HG02973 (cell line): ENCODE measurements around the gene CSNK1D.
"Not testable (repeated sequence)": the region's sequence is repeated elsewhere in the genome, so short reads cannot be mapped to it uniquely, and the experiment has no call there.

Source experiments
- ATAC-seq: cut with Tn5 transposase; IDR thresholded peaks from one replicate; pipeline ENCODE4 v1.9.1; 2021; ENCODE audit warnings: moderate library complexity; ENCODE audit not compliant: unreplicated experiment

Gene CSNK1D

GRCh38 chr17:82195675-82196672 is 77.5 kb downstream of the CSNK1D start:
- no peak for ATAC-seq

DNA sequence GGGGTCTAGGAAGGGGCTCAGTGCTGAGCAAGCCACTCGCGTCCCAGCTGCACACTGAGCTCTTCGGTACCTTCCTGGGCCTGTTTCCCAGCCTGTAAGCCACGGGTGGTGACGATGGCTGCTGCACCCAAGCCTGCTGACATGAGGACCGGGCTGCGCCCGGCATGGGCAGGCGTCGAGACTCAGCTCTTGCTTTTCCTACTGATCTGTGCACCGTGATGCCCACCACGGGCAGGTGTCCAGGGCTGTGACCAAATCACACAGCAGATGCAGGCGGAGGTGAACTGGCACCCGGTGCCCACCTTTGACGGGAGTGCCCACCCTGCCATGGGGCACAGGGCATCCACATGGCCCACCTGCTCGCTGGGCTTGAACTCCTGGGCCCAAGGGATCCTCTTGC is 78.7 kb downstream of the CSNK1D start:
- no peak for ATAC-seq

DNA sequence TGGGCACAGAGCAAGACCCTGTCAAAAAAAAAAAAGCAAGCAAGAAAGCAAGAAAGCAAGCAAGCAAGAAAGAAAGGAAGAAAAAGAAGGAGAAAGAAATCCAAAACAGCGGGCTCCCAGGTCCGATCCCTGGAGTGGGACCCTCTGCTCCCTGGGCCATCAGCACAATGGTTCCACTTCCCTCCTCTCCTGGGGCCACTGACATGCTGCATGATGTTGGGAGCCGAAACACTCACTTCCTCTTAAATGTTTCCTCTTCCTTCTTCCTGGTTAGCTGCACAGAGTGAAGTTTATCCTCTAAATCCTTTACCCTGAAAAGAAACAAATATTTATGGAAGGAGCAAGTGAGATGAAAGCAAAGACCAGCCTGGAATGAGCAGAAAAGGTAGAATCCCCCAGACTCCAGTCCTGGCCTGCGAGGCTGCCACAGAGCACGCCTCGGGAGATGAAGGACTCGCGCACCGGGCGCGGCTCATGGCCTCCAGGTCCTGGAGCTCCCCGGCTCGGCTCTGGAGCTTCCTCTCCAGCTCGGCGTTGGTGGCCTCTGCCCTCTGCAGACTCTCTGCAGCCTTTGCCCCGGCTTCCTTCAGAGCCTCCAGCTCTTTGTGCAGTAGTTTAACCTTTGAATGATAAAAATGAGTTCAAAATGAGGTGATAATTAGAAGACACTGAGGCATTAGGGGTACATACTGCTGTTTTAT is 79.8 kb downstream of the CSNK1D start:
- ATAC-seq = no peak

- ATAC-seq = not testable (repeated sequence)
These were observed 80.5 kb downstream of the CSNK1D start for GRCh38 chr17:82193050-82193449.
